A673 (cell line): ENCODE measurements around the gene C1R.
"Not testable (repeated sequence)": the region's sequence is repeated elsewhere in the genome, so short reads cannot be mapped to it uniquely, and the experiment has no call there.

Experiments used
- EZH2 ChIP-seq: fragments of 200-600 bp; sonication (generic); IDR thresholded peaks from 2 replicates; pipeline ENCODE4 v1.6.1; 2017; ENCODE audit warnings: borderline replicate concordance, low read depth, mild to moderate bottlenecking, mixed read lengths, antibody characterized with exemption, low read length; ENCODE audit not compliant: poor library complexity, severe bottlenecking
- TF ChIP-seq, protein P1 (sequence below): fragments of 300-800, 200-600 bp; sonication (generic); conservative IDR thresholded peaks from 2 replicates; pipeline ENCODE4 v1.5.1; 2017; ENCODE audit warnings: low read depth, mild to moderate bottlenecking, antibody characterized with exemption, low read length, moderate library complexity, mixed read lengths

GRCh38 chr12:7055736-7056135 is 36.5 kb downstream of the C1R start:
- TF ChIP-seq, protein P1, sequence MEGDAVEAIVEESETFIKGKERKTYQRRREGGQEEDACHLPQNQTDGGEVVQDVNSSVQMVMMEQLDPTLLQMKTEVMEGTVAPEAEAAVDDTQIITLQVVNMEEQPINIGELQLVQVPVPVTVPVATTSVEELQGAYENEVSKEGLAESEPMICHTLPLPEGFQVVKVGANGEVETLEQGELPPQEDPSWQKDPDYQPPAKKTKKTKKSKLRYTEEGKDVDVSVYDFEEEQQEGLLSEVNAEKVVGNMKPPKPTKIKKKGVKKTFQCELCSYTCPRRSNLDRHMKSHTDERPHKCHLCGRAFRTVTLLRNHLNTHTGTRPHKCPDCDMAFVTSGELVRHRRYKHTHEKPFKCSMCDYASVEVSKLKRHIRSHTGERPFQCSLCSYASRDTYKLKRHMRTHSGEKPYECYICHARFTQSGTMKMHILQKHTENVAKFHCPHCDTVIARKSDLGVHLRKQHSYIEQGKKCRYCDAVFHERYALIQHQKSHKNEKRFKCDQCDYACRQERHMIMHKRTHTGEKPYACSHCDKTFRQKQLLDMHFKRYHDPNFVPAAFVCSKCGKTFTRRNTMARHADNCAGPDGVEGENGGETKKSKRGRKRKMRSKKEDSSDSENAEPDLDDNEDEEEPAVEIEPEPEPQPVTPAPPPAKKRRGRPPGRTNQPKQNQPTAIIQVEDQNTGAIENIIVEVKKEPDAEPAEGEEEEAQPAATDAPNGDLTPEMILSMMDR, result not testable (repeated sequence)
- TF ChIP-seq EZH2, result not testable (repeated sequence)
